ENCODE measurements around the gene PRMT9.
A peak's percentile ranks its signal among the peaks of the same experiment; 100 is the strongest.

PRMT9 gene

GRCh38 chr4:147683717-147684700, at the start of gene PRMT9:
Gene PRMT9, minus strand, starts transcription at chr4:147684163. Its CDS starts 176 bp downstream, at chr4:147683987.
- no peak for FAIRE-seq
- DNase-seq (ENCODE audit: low spot score), result peak; percentile 58

GRCh38 chr4:147732518-147733235, 48.7 kb upstream of the PRMT9 start:
- DNase-seq (ENCODE audit: low spot score) (no peak), FAIRE-seq (no peak)

GRCh38 chr4:147731580-147732517, 47.9 kb upstream of the PRMT9 start, which contains the start of gene ARHGAP10:
Gene ARHGAP10, plus strand, starts transcription at chr4:147732088. Its CDS starts 214 bp downstream, at chr4:147732302.
- no peak for FAIRE-seq
- peak; percentile 50 for DNase-seq (ENCODE audit: low spot score)

GRCh38 chr4:147730333-147730732, 46.4 kb upstream of the PRMT9 start:
- DNase-seq (ENCODE audit: low spot score) (no peak), FAIRE-seq (no peak)

- FAIRE-seq (no peak), DNase-seq (ENCODE audit: low spot score) (no peak)
Observed at GRCh38 chr4:147727476-147728028, 43.6 kb upstream of the PRMT9 start.

- FAIRE-seq, result no peak
Observed at GRCh38 chr4:147725673-147726072, 41.7 kb upstream of the PRMT9 start.

GRCh38 chr4:147724468-147725201, 40.7 kb upstream of the PRMT9 start:
- DNase-seq (ENCODE audit: low spot score) (no peak), FAIRE-seq (no peak)

More at GRCh38 chr4:147725673-147726072, 41.7 kb upstream of the PRMT9 start:
- DNase-seq (ENCODE audit: low spot score), result no peak

GRCh38 chr4:147723326-147723725, 39.4 kb upstream of the PRMT9 start:
- FAIRE-seq (no peak), DNase-seq (ENCODE audit: low spot score) (no peak)

- FAIRE-seq (no peak), DNase-seq (ENCODE audit: low spot score) (no peak)
Observed at GRCh38 chr4:147717878-147718277, 33.9 kb upstream of the PRMT9 start.

- FAIRE-seq (no peak), DNase-seq (ENCODE audit: low spot score) (no peak)
Observed at GRCh38 chr4:147714575-147715401, 30.8 kb upstream of the PRMT9 start.

- no peak for FAIRE-seq
- DNase-seq (ENCODE audit: low spot score), result peak; percentile 5
Observed at GRCh38 chr4:147709999-147710398, 26.0 kb upstream of the PRMT9 start.

GRCh38 chr4:147707892-147708672, 24.1 kb upstream of the PRMT9 start:
- FAIRE-seq, result no peak
- DNase-seq (ENCODE audit: low spot score), result peak; percentile 23

GRCh38 chr4:147704846-147705245, 20.9 kb upstream of the PRMT9 start:
- FAIRE-seq (peak; percentile 57), DNase-seq (ENCODE audit: low spot score) (no peak)

- no peak for FAIRE-seq
- no peak for DNase-seq (ENCODE audit: low spot score)
Observed at GRCh38 chr4:147696866-147697265, 12.9 kb upstream of the PRMT9 start.

- FAIRE-seq, result no peak
- no peak for DNase-seq (ENCODE audit: low spot score)
Observed at GRCh38 chr4:147693218-147693617, 9.3 kb upstream of the PRMT9 start.

- DNase-seq (ENCODE audit: low spot score) (no peak), FAIRE-seq (no peak)
Observed at GRCh38 chr4:147691820-147692219, 7.9 kb upstream of the PRMT9 start.

- FAIRE-seq (no peak), DNase-seq (ENCODE audit: low spot score) (no peak)
Observed at GRCh38 chr4:147689067-147689466, 5.1 kb upstream of the PRMT9 start.

GRCh38 chr4:147683188-147683591, 773 bp downstream of the PRMT9 start:
- DNase-seq (ENCODE audit: low spot score) (no peak), FAIRE-seq (no peak)
